ENCODE data around the gene ABCC6.

Gene ABCC6

GRCh38 chr16:16143038-16143763 lies 80.1 kb downstream of the ABCC6 start:
- ATAC-seq (ENCODE audit: low read depth) (peak; percentile 66), DNase-seq (ENCODE audit: low spot score in 2 of 2) (no peak)
- peaks cover 12% of the 10 kb centered on the region for H3K4me1 Mint-ChIP-seq
- H3K27ac Mint-ChIP-seq, result peak overlapping the region; percentile 41
- no peaks in the 10 kb centered on the region for H3K9me3 Mint-ChIP-seq
- H3K4me3 Mint-ChIP-seq, result no peak overlapping the region
- H3K36me3 Mint-ChIP-seq, result peaks cover 27% of the 10 kb centered on the region
- no peaks in the 10 kb centered on the region for H3K27me3 Mint-ChIP-seq

GRCh38 chr16:16141784-16142396 lies 81.4 kb downstream of the ABCC6 start:
- no peak for DNase-seq (ENCODE audit: low spot score in 2 of 2)
- no peaks in the 10 kb centered on the region for H3K27me3 Mint-ChIP-seq
- peaks cover 12% of the 10 kb centered on the region for H3K4me1 Mint-ChIP-seq
- no peak for ATAC-seq (ENCODE audit: low read depth)
- no peak overlapping the region for H3K27ac Mint-ChIP-seq
- peaks cover 31% of the 10 kb centered on the region for H3K36me3 Mint-ChIP-seq
- H3K9me3 Mint-ChIP-seq, result no peaks in the 10 kb centered on the region
- no peak overlapping the region for H3K4me3 Mint-ChIP-seq

- no peaks in the 10 kb centered on the region for H3K27me3 Mint-ChIP-seq
- no peaks in the 10 kb centered on the region for H3K9me3 Mint-ChIP-seq
- H3K27ac Mint-ChIP-seq, result peak overlapping the region; percentile 22
- DNase-seq (ENCODE audit: low spot score in 2 of 2) (no peak), ATAC-seq (ENCODE audit: low read depth) (peak; percentile 43)
- peaks cover 12% of the 10 kb centered on the region for H3K4me1 Mint-ChIP-seq
- no peak overlapping the region for H3K4me3 Mint-ChIP-seq
- peaks cover 38% of the 10 kb centered on the region for H3K36me3 Mint-ChIP-seq
Observed at GRCh38 chr16:16141141-16141540, 82.2 kb downstream of the ABCC6 start.

GRCh38 chr16:16140537-16140936 lies 82.8 kb downstream of the ABCC6 start:
- Mint-ChIP-seq H3K27me3 (no peaks in the 10 kb centered on the region), H3K4me3 (no peak overlapping the region), H3K4me1 (peaks cover 12% of the 10 kb centered on the region), H3K9me3 (no peaks in the 10 kb centered on the region), H3K36me3 (peaks cover 42% of the 10 kb centered on the region), H3K27ac (no peak overlapping the region)
- DNase-seq (ENCODE audit: low spot score in 2 of 2), result no peak
- no peak for ATAC-seq (ENCODE audit: low read depth)

- peaks cover 43% of the 10 kb centered on the region for H3K36me3 Mint-ChIP-seq
- no peaks in the 10 kb centered on the region for H3K27me3 Mint-ChIP-seq
- peaks cover 12% of the 10 kb centered on the region for H3K4me1 Mint-ChIP-seq
- no peak overlapping the region for H3K27ac Mint-ChIP-seq
- DNase-seq (ENCODE audit: low spot score in 2 of 2) (no peak), ATAC-seq (ENCODE audit: low read depth) (no peak)
- H3K4me3 Mint-ChIP-seq, result no peak overlapping the region
- no peaks in the 10 kb centered on the region for H3K9me3 Mint-ChIP-seq
Observed at GRCh38 chr16:16139806-16140205, 83.5 kb downstream of the ABCC6 start.

- Mint-ChIP-seq H3K27ac (no peak overlapping the region), H3K9me3 (no peaks in the 10 kb centered on the region), H3K4me3 (no peak overlapping the region), H3K27me3 (no peaks in the 10 kb centered on the region), H3K36me3 (peaks cover 41% of the 10 kb centered on the region), H3K4me1 (peaks cover 12% of the 10 kb centered on the region)
- DNase-seq (ENCODE audit: low spot score in 2 of 2) (no peak), ATAC-seq (ENCODE audit: low read depth) (no peak)
Observed at GRCh38 chr16:16139061-16139460, 84.2 kb downstream of the ABCC6 start.

GRCh38 chr16:16138034-16138635 lies 85.2 kb downstream of the ABCC6 start:
- no peaks in the 10 kb centered on the region for H3K9me3 Mint-ChIP-seq
- DNase-seq (ENCODE audit: low spot score in 2 of 2) (no peak), ATAC-seq (ENCODE audit: low read depth) (no peak)
- peaks cover 50% of the 10 kb centered on the region for H3K36me3 Mint-ChIP-seq
- no peak overlapping the region for H3K27ac Mint-ChIP-seq
- H3K27me3 Mint-ChIP-seq, result no peaks in the 10 kb centered on the region
- H3K4me1 Mint-ChIP-seq, result peaks cover 11% of the 10 kb centered on the region
- no peak overlapping the region for H3K4me3 Mint-ChIP-seq

GRCh38 chr16:16137110-16137509 lies 86.2 kb downstream of the ABCC6 start:
- ATAC-seq (ENCODE audit: low read depth) (no peak), DNase-seq (ENCODE audit: low spot score in 2 of 2) (no peak)
- H3K4me1 Mint-ChIP-seq, result peaks cover 8% of the 10 kb centered on the region
- no peak overlapping the region for H3K4me3 Mint-ChIP-seq
- H3K27ac Mint-ChIP-seq, result no peak overlapping the region
- no peaks in the 10 kb centered on the region for H3K9me3 Mint-ChIP-seq
- H3K27me3 Mint-ChIP-seq, result no peaks in the 10 kb centered on the region
- H3K36me3 Mint-ChIP-seq, result peaks cover 53% of the 10 kb centered on the region

- no peak for ATAC-seq (ENCODE audit: low read depth)
- no peaks in the 10 kb centered on the region for H3K9me3 Mint-ChIP-seq
- H3K27ac Mint-ChIP-seq, result no peak overlapping the region
- peaks cover 8% of the 10 kb centered on the region for H3K4me1 Mint-ChIP-seq
- H3K36me3 Mint-ChIP-seq, result peaks cover 55% of the 10 kb centered on the region
- H3K4me3 Mint-ChIP-seq, result no peak overlapping the region
- DNase-seq (ENCODE audit: low spot score in 2 of 2), result no peak
- H3K27me3 Mint-ChIP-seq, result no peaks in the 10 kb centered on the region
Observed at GRCh38 chr16:16136588-16136987, 86.7 kb downstream of the ABCC6 start.

- DNase-seq (ENCODE audit: low spot score in 2 of 2) (no peak), ATAC-seq (ENCODE audit: low read depth) (no peak)
- Mint-ChIP-seq H3K9me3 (no peaks in the 10 kb centered on the region), H3K27me3 (no peaks in the 10 kb centered on the region), H3K36me3 (peaks cover 49% of the 10 kb centered on the region), H3K4me1 (no peaks in the 10 kb centered on the region), H3K4me3 (no peak overlapping the region), H3K27ac (no peak overlapping the region)
Observed at GRCh38 chr16:16133943-16134604, 89.2 kb downstream of the ABCC6 start.

GRCh38 chr16:16131659-16132058 lies 91.6 kb downstream of the ABCC6 start:
- no peak overlapping the region for H3K27ac Mint-ChIP-seq
- H3K4me1 Mint-ChIP-seq, result no peaks in the 10 kb centered on the region
- DNase-seq (ENCODE audit: low spot score in 2 of 2) (no peak), ATAC-seq (ENCODE audit: low read depth) (no peak)
- no peak overlapping the region for H3K4me3 Mint-ChIP-seq
- H3K36me3 Mint-ChIP-seq, result peaks cover 43% of the 10 kb centered on the region
- no peaks in the 10 kb centered on the region for H3K9me3 Mint-ChIP-seq
- H3K27me3 Mint-ChIP-seq, result no peaks in the 10 kb centered on the region

GRCh38 chr16:16131204-16131603 lies 92.1 kb downstream of the ABCC6 start:
- no peak for ATAC-seq (ENCODE audit: low read depth)
- no peak for DNase-seq (ENCODE audit: low spot score in 2 of 2)
- Mint-ChIP-seq H3K4me3 (no peak overlapping the region), H3K9me3 (no peaks in the 10 kb centered on the region), H3K36me3 (peaks cover 39% of the 10 kb centered on the region), H3K27ac (no peak overlapping the region), H3K4me1 (no peaks in the 10 kb centered on the region), H3K27me3 (no peaks in the 10 kb centered on the region)

- Mint-ChIP-seq H3K27ac (peak overlapping the region; percentile 20), H3K4me1 (no peaks in the 10 kb centered on the region), H3K9me3 (peaks cover 7% of the 10 kb centered on the region), H3K27me3 (no peaks in the 10 kb centered on the region), H3K36me3 (peaks cover 36% of the 10 kb centered on the region), H3K4me3 (no peak overlapping the region)
- DNase-seq (ENCODE audit: low spot score in 2 of 2) (peak; percentile 74 to 75), ATAC-seq (ENCODE audit: low read depth) (peak; percentile 76)
Observed at GRCh38 chr16:16127469-16128116, 95.7 kb downstream of the ABCC6 start.

GRCh38 chr16:16126896-16127295 lies 96.4 kb downstream of the ABCC6 start:
- no peak for DNase-seq (ENCODE audit: low spot score in 2 of 2)
- ATAC-seq (ENCODE audit: low read depth), result no peak
- Mint-ChIP-seq H3K4me1 (no peaks in the 10 kb centered on the region), H3K4me3 (no peak overlapping the region), H3K9me3 (peaks cover 7% of the 10 kb centered on the region), H3K27me3 (no peaks in the 10 kb centered on the region), H3K36me3 (peaks cover 39% of the 10 kb centered on the region), H3K27ac (no peak overlapping the region)
